Erythroblast (primary cell): ENCODE data around the gene MBP.

Experiments
- GATA1 ChIP-seq: IDR thresholded peaks from 2 replicates; pipeline ENCODE4 v1.6.1; 2011; ENCODE audit warnings: low read depth, mild to moderate bottlenecking, control low read depth, low read length, moderate library complexity
- POLR2A ChIP-seq: IDR thresholded peaks from 2 replicates; pipeline ENCODE4 v1.6.1; 2011; ENCODE audit warnings: mild to moderate bottlenecking, low read length

DNA sequence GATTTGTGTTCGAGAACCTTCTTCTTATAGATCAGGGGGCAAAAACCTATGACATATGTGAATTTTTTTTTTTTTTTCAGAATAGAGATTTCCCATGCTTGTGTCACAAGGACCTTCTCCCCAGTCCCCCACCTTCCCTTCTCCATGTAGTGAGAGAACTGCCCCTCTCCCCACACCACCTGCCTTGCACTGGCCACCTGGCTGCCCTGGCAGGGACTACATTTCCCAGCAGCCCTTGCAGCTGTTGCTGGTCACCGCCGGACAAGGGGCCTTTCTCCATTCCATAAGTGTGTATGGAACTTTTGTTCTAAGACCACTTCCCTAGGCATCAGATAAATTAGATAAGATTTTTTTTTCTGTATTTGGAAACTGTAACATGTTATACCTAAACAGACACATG, 22.2 kb downstream of the MBP start:
- TF ChIP-seq POLR2A (no peak), GATA1 (no peak)
